Right forelimb (tissue), 1 donor: ENCODE measurements around the gene SYNGR4.
"Not testable (repeated sequence)": the region's sequence is repeated elsewhere in the genome, so short reads cannot be mapped to it uniquely, and the experiment has no call there.

Experiments
- DNase-seq: peaks from one replicate; pipeline ENCODE4 v3.0.0-alpha.2; 2018

Gene SYNGR4

GRCh38 chr19:48363810-48364597 is at the start of gene SYNGR4, which contains the start of gene TMEM143:
TSS of gene SYNGR4 (plus strand) at chr19:48364367. CDS start at chr19:48365843, 1,476 bp downstream.
TSS of gene TMEM143 (minus strand) at chr19:48363940. CDS start at chr19:48363920, 20 bp downstream.
- peak; percentile 98 for DNase-seq

GRCh38 chr19:48315712-48316111 is 48.5 kb upstream of the SYNGR4 start:
- DNase-seq, result no peak

- not testable (repeated sequence) for DNase-seq
Measured at GRCh38 chr19:48317708-48317960, 46.5 kb upstream of the SYNGR4 start.

GRCh38 chr19:48318286-48318987 is 45.7 kb upstream of the SYNGR4 start:
- DNase-seq, result no peak

- peak; percentile 82 for DNase-seq
Measured at GRCh38 chr19:48319647-48320541, 44.3 kb upstream of the SYNGR4 start.

- DNase-seq, result peak; percentile 95
Measured at GRCh38 chr19:48321372-48321621, 42.9 kb upstream of the SYNGR4 start.

- DNase-seq, result peak; percentile 99
Measured at GRCh38 chr19:48321622-48322591, 42.3 kb upstream of the SYNGR4 start.

GRCh38 chr19:48325265-48325910 is 38.8 kb upstream of the SYNGR4 start, which contains the start of gene EMP3:
TSS of gene EMP3 (plus strand) at chr19:48325552. CDS start at chr19:48326845, 1,293 bp downstream.
- peak; percentile 92 for DNase-seq

- DNase-seq, result no peak
Measured at GRCh38 chr19:48329167-48329891, 34.8 kb upstream of the SYNGR4 start.

- DNase-seq, result peak; percentile 62
Measured at GRCh38 chr19:48330012-48330681, 34.0 kb upstream of the SYNGR4 start.

- DNase-seq, result no peak
Measured at GRCh38 chr19:48332351-48332661, 31.9 kb upstream of the SYNGR4 start.

GRCh38 chr19:48332662-48333466 is 31.3 kb upstream of the SYNGR4 start:
- DNase-seq, result peak; percentile 93

GRCh38 chr19:48333467-48334384 is 30.4 kb upstream of the SYNGR4 start:
- peak; percentile 89 for DNase-seq

- no peak for DNase-seq
Measured at GRCh38 chr19:48338253-48338755, 25.9 kb upstream of the SYNGR4 start.

GRCh38 chr19:48338802-48339503 is 25.2 kb upstream of the SYNGR4 start:
- no peak for DNase-seq

GRCh38 chr19:48340995-48341394 is 23.2 kb upstream of the SYNGR4 start:
- no peak for DNase-seq
